Neural cell (in vitro differentiated cells): Measurements from ENCODE around the gene FNDC3B. TPM values are rescaled to one million over a fixed set of nuclear protein-coding genes. Genes with fewer than 3 reads are reported as not detected.

Experiments
- H2AFZ ChIP-seq: fragments of 200-600, 300-800 bp; sonication (generic), shearing (Covaris generic); 2 replicates; pipeline ENCODE4 v1.6.0; 2014; ENCODE audit warnings: low read depth, mild to moderate bottlenecking, antibody characterized with exemption, low read length, moderate library complexity
- H3F3A ChIP-seq: fragments of 200-600 bp; shearing (Covaris generic); 2 replicates; pipeline ENCODE4 v1.6.1; 2016; ENCODE audit warnings: mild to moderate bottlenecking, moderate library complexity, mixed read lengths, antibody characterized with exemption, low read length; ENCODE audit not compliant: insufficient read depth, poor library complexity, severe bottlenecking
- H3K27ac ChIP-seq: fragments of 200-600, 300-800 bp; sonication (generic), shearing (Covaris generic); 2 replicates; pipeline ENCODE4 v1.5.1; 2014; ENCODE audit warnings: mild to moderate bottlenecking, low read length, moderate library complexity
- H3K27me3 ChIP-seq: fragments of 300-800, 200-600 bp; sonication (generic), shearing (Covaris generic); 2 replicates; pipeline ENCODE4 v1.6.0; 2014; ENCODE audit warnings: mild to moderate bottlenecking, low read depth, low read length, moderate library complexity; ENCODE audit not compliant: insufficient read depth
- H3K36me3 ChIP-seq: fragments of 300-800, 200-600 bp; sonication (generic), shearing (Covaris generic); 2 replicates; pipeline ENCODE4 v1.5.1; 2014; ENCODE audit warnings: mild to moderate bottlenecking, antibody characterized with exemption, low read length, moderate library complexity; ENCODE audit not compliant: insufficient read depth
- H3K4me2 ChIP-seq: fragments of 300-800, 200-600 bp; sonication (generic), shearing (Covaris generic); 2 replicates; pipeline ENCODE4 v1.6.0; 2014; ENCODE audit warnings: mild to moderate bottlenecking, low read length
- H3K4me3 ChIP-seq: fragments of 300-800, 200-600 bp; sonication (generic), shearing (Covaris generic); 2 replicates; pipeline ENCODE4 v1.5.1; 2014; ENCODE audit warnings: mild to moderate bottlenecking, low read length, moderate library complexity
- H3K79me2 ChIP-seq: fragments of 200-600 bp; shearing (Covaris generic); replicated peaks from 2 replicates; pipeline ENCODE4 v1.6.0; 2014; ENCODE audit warnings: mild to moderate bottlenecking, low read length, moderate library complexity; ENCODE audit not compliant: insufficient read depth
- H3K9ac ChIP-seq: fragments of 300-800, 200-600 bp; sonication (generic), shearing (Covaris generic); 2 replicates; pipeline ENCODE4 v1.6.1; 2016; ENCODE audit warnings: mild to moderate bottlenecking, low read length, mixed read lengths
- H3K9me2 ChIP-seq: fragments of 200-600 bp; shearing (Covaris generic); 2 replicates; pipeline ENCODE4 v1.6.1; 2016; ENCODE audit warnings: mild to moderate bottlenecking, low read length, mixed read lengths; ENCODE audit not compliant: insufficient read depth
- H3K9me3 ChIP-seq: fragments of 200-600, 300-800 bp; sonication (generic), shearing (Covaris generic); 2 replicates; pipeline ENCODE4 v1.6.1; 2016; ENCODE audit warnings: mild to moderate bottlenecking, mixed run types, low read length, moderate library complexity, mixed read lengths
- H4K20me1 ChIP-seq: fragments of 200-600 bp; shearing (Covaris generic); 2 replicates; pipeline ENCODE4 v1.6.1; 2016; ENCODE audit warnings: mild to moderate bottlenecking, mixed run types; ENCODE audit not compliant: insufficient read depth
- EP300 ChIP-seq: fragments of 450-650 bp; conservative IDR thresholded peaks from 2 replicates; pipeline ENCODE4 v1.6.1; 2014; ENCODE audit warnings: antibody characterized with exemption, mild to moderate bottlenecking, moderate library complexity; ENCODE audit not compliant: poor library complexity, severe bottlenecking
- EZH2 ChIP-seq: fragments of 200-600, 300-800 bp; shearing (Covaris generic), sonication (generic); IDR thresholded peaks from 2 replicates; pipeline ENCODE4 v1.6.1; 2014; ENCODE audit warnings: antibody characterized with exemption, low read length, borderline replicate concordance, mild to moderate bottlenecking; ENCODE audit not compliant: insufficient read depth, poor library complexity, severe bottlenecking
- MXI1 ChIP-seq: fragments of 450-650 bp; conservative IDR thresholded peaks from 2 replicates; pipeline ENCODE4 v1.6.1; 2014; ENCODE audit warnings: antibody characterized with exemption, mild to moderate bottlenecking; ENCODE audit not compliant: poor library complexity, severe bottlenecking
- POLR2AphosphoS5 ChIP-seq: IDR thresholded peaks from 2 replicates; pipeline ENCODE4 v1.6.1; 2012
- RAD21 ChIP-seq: fragments of 450-650 bp; conservative IDR thresholded peaks from 2 replicates; pipeline ENCODE4 v1.6.1; 2014; ENCODE audit warnings: antibody characterized with exemption, mild to moderate bottlenecking, moderate library complexity
- REST ChIP-seq: IDR thresholded peaks from 2 replicates; pipeline ENCODE4 v1.6.1; 2012; ENCODE audit warnings: borderline replicate concordance
- SMC3 ChIP-seq: fragments of 450-650 bp; conservative IDR thresholded peaks from 2 replicates; pipeline ENCODE4 v1.6.1; 2014; ENCODE audit warnings: antibody characterized with exemption, mild to moderate bottlenecking, moderate library complexity; ENCODE audit not compliant: poor library complexity
- TAF1 ChIP-seq: IDR thresholded peaks from 2 replicates; pipeline ENCODE4 v1.6.1; 2012; ENCODE audit warnings: low read depth
- polyA plus RNA-seq: library from polyadenylated mRNA; depleted of rRNA; stranded (reverse); fragments of >200 nt; gene quantifications from 2 replicates; pipeline ENCODE4 v1.2.3, GENCODE V29; 2014
- TF ChIP-seq, protein P1 (sequence below): fragments of 450-650 bp; IDR thresholded peaks from 2 replicates; pipeline ENCODE4 v1.5.1; 2014; ENCODE audit warnings: antibody characterized with exemption, mild to moderate bottlenecking, moderate library complexity; ENCODE audit not compliant: poor library complexity, severe bottlenecking

The FNDC3B gene
- polyA plus RNA-seq, 1 donor from 2014 or later = 4.9 TPM

DNA sequence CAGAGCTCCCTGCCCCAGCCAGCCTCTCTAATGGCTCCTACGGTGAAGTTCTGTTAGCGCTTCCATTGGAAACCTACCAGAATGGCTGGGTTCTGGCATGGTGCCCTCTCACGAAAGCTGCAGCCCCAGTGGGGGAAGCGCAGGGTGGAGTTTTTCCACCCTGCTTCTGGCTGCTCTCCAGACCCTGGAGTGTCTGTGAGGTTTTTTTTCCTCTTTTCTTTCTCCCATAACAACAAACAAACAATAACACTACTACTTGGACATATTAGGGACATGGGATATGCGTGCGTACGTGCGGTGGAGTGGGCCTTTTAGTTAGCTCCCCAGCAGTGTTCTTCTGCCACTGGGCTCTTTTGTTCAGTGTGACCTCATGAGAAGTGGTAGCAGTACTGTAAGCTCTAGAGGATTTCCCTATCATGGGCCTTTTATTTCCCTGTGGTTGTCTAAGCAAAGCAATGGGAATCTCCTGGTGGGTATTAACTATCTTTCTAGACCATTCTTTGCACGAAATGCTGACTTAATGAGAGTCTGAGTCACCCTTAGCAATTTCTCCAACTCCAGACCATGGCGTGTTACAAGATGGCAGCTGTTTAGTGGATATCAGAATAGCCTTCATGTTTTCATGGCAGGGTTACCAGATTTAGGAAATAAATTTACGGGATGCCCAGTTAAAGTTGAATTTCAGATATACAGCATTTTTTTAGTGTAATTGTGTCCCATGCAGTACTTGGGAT, 161.9 kb downstream of the FNDC3B start:
- peaks cover 10% of the 10 kb centered on the region for H3K79me2 ChIP-seq
- H3K4me2 ChIP-seq = no peak overlapping the region
- no peaks in the 10 kb centered on the region for H3K36me3 ChIP-seq

DNA sequence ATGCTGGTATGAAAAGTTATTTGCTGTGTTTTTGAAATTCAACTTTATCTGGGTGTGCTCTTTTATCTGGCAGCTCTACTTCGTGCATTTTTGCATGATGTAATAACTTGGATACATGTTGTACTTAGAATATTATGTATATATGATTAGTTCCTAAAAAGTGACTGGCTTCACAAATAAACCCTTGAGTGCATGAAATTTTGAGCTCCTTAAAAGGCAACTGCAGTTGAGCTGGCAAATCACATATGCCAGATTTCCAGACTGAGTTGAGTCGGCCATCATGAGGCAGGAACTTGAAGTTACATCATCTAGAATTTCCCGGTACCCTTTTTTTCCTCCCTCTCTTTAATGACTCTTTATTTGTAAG, 162.5 kb downstream of the FNDC3B start:
- no peak overlapping the region for H3K4me2 ChIP-seq
- TF ChIP-seq, protein P1, sequence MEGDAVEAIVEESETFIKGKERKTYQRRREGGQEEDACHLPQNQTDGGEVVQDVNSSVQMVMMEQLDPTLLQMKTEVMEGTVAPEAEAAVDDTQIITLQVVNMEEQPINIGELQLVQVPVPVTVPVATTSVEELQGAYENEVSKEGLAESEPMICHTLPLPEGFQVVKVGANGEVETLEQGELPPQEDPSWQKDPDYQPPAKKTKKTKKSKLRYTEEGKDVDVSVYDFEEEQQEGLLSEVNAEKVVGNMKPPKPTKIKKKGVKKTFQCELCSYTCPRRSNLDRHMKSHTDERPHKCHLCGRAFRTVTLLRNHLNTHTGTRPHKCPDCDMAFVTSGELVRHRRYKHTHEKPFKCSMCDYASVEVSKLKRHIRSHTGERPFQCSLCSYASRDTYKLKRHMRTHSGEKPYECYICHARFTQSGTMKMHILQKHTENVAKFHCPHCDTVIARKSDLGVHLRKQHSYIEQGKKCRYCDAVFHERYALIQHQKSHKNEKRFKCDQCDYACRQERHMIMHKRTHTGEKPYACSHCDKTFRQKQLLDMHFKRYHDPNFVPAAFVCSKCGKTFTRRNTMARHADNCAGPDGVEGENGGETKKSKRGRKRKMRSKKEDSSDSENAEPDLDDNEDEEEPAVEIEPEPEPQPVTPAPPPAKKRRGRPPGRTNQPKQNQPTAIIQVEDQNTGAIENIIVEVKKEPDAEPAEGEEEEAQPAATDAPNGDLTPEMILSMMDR = no peak
- TF ChIP-seq REST (no peak), MXI1 (no peak), EP300 (no peak), SMC3 (no peak), TAF1 (no peak), EZH2 (no peak), RAD21 (no peak), POLR2AphosphoS5 (no peak)
- H3K4me3 ChIP-seq = no peak overlapping the region
- H3K9me3 ChIP-seq = no peaks in the 10 kb centered on the region
- H3K79me2 ChIP-seq = peaks cover 6% of the 10 kb centered on the region
- no peak overlapping the region for H3K9ac ChIP-seq
- H3K9me2 ChIP-seq = no peaks in the 10 kb centered on the region
- H3K27ac ChIP-seq = no peak overlapping the region
- H3K27me3 ChIP-seq = no peaks in the 10 kb centered on the region
- no peaks in the 10 kb centered on the region for H3K36me3 ChIP-seq
- H3F3A ChIP-seq = no peaks in the 10 kb centered on the region
- no peak overlapping the region for H2AFZ ChIP-seq
- no peaks in the 10 kb centered on the region for H4K20me1 ChIP-seq

More for the DNA sequence above, 161.9 kb downstream of the FNDC3B start:
- Histone ChIP-seq H3F3A (no peaks in the 10 kb centered on the region), H3K9me3 (no peaks in the 10 kb centered on the region), H4K20me1 (no peaks in the 10 kb centered on the region), H3K9me2 (no peaks in the 10 kb centered on the region), H3K9ac (no peak overlapping the region), H2AFZ (no peak overlapping the region), H3K27ac (no peak overlapping the region), H3K4me3 (no peak overlapping the region), H3K27me3 (no peaks in the 10 kb centered on the region)
- TF ChIP-seq POLR2AphosphoS5 (no peak), REST (no peak), MXI1 (no peak), SMC3 (no peak), EZH2 (no peak), EP300 (no peak), RAD21 (no peak), TAF1 (no peak)
